Lower lobe of right lung (tissue), 2 donors: Measurements from ENCODE around the gene KRTAP4-11. TPM values are rescaled to one million over a fixed set of nuclear protein-coding genes. Genes with fewer than 3 reads are reported as not detected.
"Not testable (repeated sequence)": the region's sequence is repeated elsewhere in the genome, so short reads cannot be mapped to it uniquely, and the experiment has no call there.

Experiments used
- ATAC-seq, 2 donors: fragments of 200-7000 bp; cut with Tn5 transposase; one replicate each; pipeline ENCODE4 v1.9.1; 2020 to 2022; ENCODE audit warnings: mild to moderate bottlenecking in 2 of 2, moderate library complexity in 2 of 2
- DNase-seq: peaks from one replicate; pipeline ENCODE4 v3.0.0-alpha.2; 2020
- H3K27ac ChIP-seq: fragments of 200-600 bp; one replicate; pipeline ENCODE4 v1.8.0; 2022
- H3K27me3 ChIP-seq: fragments of 200-600 bp; one replicate; pipeline ENCODE4 v1.8.0; 2022; ENCODE audit warnings: low read depth
- H3K36me3 ChIP-seq: fragments of 200-600 bp; one replicate; pipeline ENCODE4 v1.8.0; 2022; ENCODE audit warnings: mild to moderate bottlenecking
- H3K4me1 ChIP-seq: fragments of 200-600 bp; one replicate; pipeline ENCODE4 v1.8.0; 2022
- H3K4me3 ChIP-seq: fragments of 200-600 bp; one replicate; pipeline ENCODE4 v1.8.0; 2022; ENCODE audit warnings: mild to moderate bottlenecking
- H3K9me3 ChIP-seq: fragments of 200-600 bp; one replicate; pipeline ENCODE4 v1.8.0; 2022
- intact Hi-C: fragments of 100-400 bp; cut with DNase I; formaldehyde crosslinking; loops from one replicate; pipeline ENCODE4 v1.11.0; 2022
- total RNA-seq: library from RNA; stranded (reverse); fragmentation: NEBNext Ultra II Directional; extraction: Animal tissue kit (Norgen Biotek cat#: 25700); gene quantifications from one replicate; pipeline ENCODE4 v1.2.1, GENCODE V29; 2021
- TF ChIP-seq, protein P1 (sequence below): fragments of 200-600 bp; IDR thresholded peaks from one replicate; pipeline ENCODE4 v1.8.0; 2022; ENCODE audit warnings: antibody characterized with exemption, mild to moderate bottlenecking
- donor health status: DM: no; HTN: yes; CAD: no; lungs with severe emphysema.

The KRTAP4-11 gene
- total RNA-seq, 1 donor from 2014 or later, result not detected

DNA sequence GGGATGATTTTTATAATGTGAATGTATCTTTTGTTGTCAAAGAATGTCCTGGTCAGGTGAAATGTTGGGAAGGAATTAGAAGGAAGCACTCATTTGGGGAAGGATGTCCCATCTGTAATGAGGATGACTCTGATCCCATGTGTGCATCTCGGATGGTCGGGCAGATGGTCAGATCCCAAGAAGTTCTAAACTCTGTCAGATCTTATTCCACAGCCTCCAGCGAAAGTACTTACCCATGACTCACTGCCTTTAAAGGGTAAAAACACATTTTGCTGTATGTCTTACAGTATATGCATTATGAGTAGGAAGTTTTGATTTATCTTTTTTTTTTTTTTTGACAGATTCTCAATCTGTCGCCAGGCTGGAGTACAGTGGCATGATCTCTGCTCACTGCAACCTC, 548 bp upstream of the KRTAP4-11 start:
- intact Hi-C loops, result no loop called here
- no peaks in the 10 kb centered on the region for H3K4me1 ChIP-seq
- ATAC-seq (no peak), DNase-seq (no peak)
- H3K27ac ChIP-seq, result no peak overlapping the region
- H3K4me3 ChIP-seq, result no peak overlapping the region
- H3K9me3 ChIP-seq, result no peaks in the 10 kb centered on the region
- no peaks in the 10 kb centered on the region for H3K36me3 ChIP-seq
- H3K27me3 ChIP-seq, result peaks cover 8% of the 10 kb centered on the region
- TF ChIP-seq, protein P1, sequence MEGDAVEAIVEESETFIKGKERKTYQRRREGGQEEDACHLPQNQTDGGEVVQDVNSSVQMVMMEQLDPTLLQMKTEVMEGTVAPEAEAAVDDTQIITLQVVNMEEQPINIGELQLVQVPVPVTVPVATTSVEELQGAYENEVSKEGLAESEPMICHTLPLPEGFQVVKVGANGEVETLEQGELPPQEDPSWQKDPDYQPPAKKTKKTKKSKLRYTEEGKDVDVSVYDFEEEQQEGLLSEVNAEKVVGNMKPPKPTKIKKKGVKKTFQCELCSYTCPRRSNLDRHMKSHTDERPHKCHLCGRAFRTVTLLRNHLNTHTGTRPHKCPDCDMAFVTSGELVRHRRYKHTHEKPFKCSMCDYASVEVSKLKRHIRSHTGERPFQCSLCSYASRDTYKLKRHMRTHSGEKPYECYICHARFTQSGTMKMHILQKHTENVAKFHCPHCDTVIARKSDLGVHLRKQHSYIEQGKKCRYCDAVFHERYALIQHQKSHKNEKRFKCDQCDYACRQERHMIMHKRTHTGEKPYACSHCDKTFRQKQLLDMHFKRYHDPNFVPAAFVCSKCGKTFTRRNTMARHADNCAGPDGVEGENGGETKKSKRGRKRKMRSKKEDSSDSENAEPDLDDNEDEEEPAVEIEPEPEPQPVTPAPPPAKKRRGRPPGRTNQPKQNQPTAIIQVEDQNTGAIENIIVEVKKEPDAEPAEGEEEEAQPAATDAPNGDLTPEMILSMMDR, result no peak

DNA sequence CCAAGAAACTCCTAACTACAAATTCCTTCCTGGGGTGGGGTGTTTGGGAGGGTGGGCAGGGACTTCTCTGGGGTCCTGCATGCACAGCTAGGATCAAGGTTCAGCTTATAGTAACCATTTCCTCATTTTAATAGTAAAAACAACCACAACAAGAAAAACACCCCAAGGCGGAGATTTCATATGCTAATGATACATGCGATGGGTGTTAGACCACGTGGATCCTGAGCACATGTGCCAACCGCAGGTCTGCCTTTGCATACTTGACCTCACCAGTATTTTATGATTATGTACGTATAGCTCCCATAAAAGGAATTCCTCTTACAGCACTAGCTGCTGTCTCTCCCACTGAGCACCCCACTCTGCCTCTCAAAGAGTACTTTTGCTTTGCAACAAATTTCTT, 1.9 kb downstream of the KRTAP4-11 start:
- no peak for DNase-seq
- Histone ChIP-seq H3K9me3 (no peaks in the 10 kb centered on the region), H3K36me3 (no peaks in the 10 kb centered on the region), H3K27ac (no peak overlapping the region), H3K27me3 (peaks cover 8% of the 10 kb centered on the region), H3K4me3 (no peak overlapping the region), H3K4me1 (no peaks in the 10 kb centered on the region)
- intact Hi-C loops, result no loop called here
- no peak for ATAC-seq
- TF ChIP-seq, protein P1, result no peak

DNA sequence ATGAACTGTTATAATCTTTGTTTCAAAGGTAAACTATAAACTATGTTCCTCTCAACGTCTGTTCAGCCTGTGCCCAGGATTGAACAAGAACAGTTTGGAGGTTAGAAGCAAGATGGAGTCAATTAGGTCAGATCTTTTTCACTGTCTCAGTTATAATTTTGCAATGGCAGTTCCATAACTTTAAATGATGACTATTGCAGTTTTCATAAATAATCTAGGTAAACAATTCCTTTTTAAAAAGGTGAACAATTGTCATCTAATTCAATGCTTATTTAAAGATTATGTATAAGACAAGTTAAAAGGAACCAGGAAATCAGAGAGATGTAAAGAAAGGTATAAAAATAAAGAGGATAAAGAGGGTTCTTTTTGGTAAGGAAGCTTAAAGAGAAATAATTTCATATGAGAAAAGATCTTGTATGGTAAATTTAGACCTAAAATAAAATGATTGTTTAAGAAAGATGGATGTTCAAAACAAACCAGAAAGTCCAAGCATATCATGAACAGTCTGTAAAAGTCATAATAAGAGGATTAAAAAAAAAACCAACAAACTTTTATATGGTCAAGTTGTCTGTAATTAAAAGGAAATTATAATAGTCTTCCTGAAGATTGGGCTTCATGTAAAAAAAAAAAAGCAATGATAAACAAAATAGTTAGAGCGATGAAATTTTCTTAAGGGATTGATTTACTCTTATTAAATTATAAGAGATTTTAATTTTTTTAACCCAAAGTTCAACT, 6.9 kb downstream of the KRTAP4-11 start:
- Histone ChIP-seq H3K27me3 (peaks cover 5% of the 10 kb centered on the region), H3K9me3 (no peaks in the 10 kb centered on the region), H3K4me3 (no peak overlapping the region), H3K27ac (no peak overlapping the region), H3K4me1 (no peaks in the 10 kb centered on the region), H3K36me3 (no peaks in the 10 kb centered on the region)
- ATAC-seq (no peak), DNase-seq (no peak)
- intact Hi-C loops, result no loop called here
- TF ChIP-seq, protein P1, result no peak

DNA sequence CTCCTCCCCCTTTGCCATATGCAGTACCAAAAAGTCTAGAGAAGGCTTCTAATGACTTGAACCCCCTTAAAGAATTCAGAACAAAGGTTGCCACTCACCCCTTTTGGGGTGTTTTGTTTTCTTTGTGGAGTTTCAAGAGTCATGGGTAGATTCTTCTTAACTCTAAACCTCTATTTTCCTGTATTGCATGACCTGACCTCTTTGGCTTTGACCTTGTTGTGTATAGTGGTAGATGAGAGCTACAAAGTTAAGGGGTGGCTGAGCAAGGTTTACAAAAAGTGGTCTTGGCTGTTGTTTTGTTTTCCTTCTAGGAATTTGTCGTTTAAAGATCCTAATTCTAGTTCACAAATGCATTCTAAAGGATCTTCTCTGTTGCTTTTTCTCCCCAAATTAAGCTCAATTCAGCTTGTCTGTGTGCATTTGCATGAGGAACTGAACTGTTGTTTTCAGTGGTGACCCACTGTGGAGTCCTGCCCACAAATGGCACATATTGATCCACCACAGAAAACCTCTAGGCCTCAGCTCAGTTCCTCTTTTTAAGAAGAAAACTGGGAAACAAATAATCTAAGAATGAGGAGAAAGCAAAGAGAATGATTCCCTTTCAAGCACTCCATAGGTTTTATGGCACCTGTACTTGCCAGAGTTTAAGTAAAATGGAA, 9.3 kb downstream of the KRTAP4-11 start:
- H3K27ac ChIP-seq, H3K4me1 ChIP-seq, H3K27me3 ChIP-seq, intact Hi-C loops, H3K4me3 ChIP-seq, DNase-seq, H3K9me3 ChIP-seq, ATAC-seq, H3K36me3 ChIP-seq: not testable (repeated sequence)

DNA sequence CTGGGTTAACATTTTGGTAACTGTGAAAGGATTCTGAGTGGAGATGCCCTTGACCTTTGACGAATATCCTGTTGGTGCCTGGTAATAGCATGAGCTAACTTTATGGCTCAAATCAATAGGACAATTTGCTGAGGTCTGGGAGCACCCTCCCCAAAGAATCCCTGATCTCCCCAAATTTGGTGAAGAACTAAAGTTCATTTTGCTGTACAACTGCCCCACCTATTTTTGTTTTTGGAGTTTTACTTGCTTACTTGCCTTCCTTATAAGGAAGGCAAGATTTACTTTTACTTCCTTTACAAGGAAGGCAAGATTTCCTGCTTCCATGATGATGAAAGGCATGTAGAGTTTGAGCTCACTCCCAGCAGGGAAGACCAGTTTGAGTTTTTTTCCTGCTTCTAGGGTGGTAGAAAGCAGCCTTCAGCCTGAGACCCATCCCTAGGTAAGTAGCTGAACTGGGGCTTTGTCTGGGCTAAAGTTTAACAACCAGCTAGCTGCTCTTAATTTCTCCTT, 10.2 kb downstream of the KRTAP4-11 start:
- Histone ChIP-seq H3K36me3 (no peaks in the 10 kb centered on the region), H3K4me1 (no peaks in the 10 kb centered on the region), H3K4me3 (no peak overlapping the region), H3K27ac (no peak overlapping the region), H3K9me3 (no peaks in the 10 kb centered on the region), H3K27me3 (no peaks in the 10 kb centered on the region)
- TF ChIP-seq, protein P1, result no peak
- DNase-seq (no peak), ATAC-seq (no peak)
- intact Hi-C loops, result no loop called here

DNA sequence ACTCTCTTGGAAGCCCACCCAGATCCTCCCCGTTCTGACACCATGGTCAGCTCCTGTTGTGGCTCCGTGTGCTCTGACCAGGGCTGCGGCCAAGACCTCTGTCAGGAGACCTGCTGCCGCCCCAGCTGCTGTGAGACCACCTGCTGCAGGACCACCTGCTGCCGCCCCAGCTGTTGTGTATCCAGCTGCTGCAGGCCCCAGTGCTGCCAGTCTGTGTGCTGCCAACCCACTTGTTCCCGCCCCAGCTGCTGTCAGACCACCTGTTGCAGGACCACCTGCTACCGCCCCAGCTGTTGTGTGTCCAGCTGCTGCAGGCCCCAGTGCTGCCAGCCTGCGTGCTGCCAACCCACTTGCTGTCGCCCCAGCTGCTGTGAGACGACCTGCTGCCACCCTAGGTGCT, 12.8 kb downstream of the KRTAP4-11 start, which contains the start of gene KRTAP4-9:
TSS of gene KRTAP4-9 (plus strand) at position 43 of the 400 bp plus-strand sequence. CDS start at position 43, 0 bp downstream.
- H3K36me3 ChIP-seq, DNase-seq, ATAC-seq, H3K27ac ChIP-seq, H3K4me3 ChIP-seq, H3K9me3 ChIP-seq, intact Hi-C loops, H3K27me3 ChIP-seq, H3K4me1 ChIP-seq: not testable (repeated sequence)

DNA sequence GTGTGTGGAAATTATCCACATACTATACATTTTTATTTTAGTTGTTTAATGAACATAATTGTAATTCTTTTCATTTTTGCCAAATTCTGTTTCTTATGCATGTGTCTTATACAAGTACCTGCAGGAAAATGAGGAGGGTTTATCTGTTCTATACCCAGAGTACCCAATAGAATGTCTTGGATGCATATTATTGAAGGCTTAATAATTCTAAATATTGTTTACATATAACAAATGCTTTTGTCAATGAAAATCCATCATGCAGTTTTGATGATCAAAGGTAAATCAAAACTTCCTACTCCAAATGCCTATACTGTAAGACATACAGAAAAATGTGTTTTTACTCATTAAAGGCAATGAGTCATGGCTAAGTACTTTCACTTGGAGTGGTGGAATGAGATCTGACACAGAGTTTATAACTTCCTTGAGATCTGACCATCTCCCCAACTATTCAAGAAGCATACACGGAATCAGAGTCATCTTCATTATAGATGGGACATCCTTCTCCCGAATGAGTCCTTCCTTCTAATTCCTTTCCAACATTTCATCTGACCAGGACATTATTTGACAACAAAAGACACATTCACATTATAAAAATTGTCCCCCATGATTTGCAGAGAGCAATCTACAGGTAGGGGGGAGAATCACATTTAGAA, 13.7 kb downstream of the KRTAP4-11 start:
- H3K9me3 ChIP-seq, H3K27ac ChIP-seq, intact Hi-C loops, H3K4me1 ChIP-seq, ATAC-seq, DNase-seq, H3K4me3 ChIP-seq, H3K27me3 ChIP-seq, H3K36me3 ChIP-seq: not testable (repeated sequence)
